Measurements from ENCODE around the gene SPATA16. TPM values are rescaled to one million over a fixed set of nuclear protein-coding genes. Genes with fewer than 3 reads are reported as not detected.

SPATA16 gene
- total and polyA plus RNA-seq, 2 experiments from 2014 or later = not detected

- Histone ChIP-seq H3K27ac (no peak overlapping the region), H2AFZ (no peak overlapping the region), H4K20me1 (ENCODE audit: insufficient read depth, poor library complexity, severe bottlenecking) (no peaks in the 10 kb centered on the region), H3K4me1 (ENCODE audit: insufficient read depth) (no peaks in the 10 kb centered on the region), H3K4me2 (no peak overlapping the region), H3K9me2 (replicated peaks; ENCODE audit: insufficient read depth) (no peaks in the 10 kb centered on the region), H3K27me3 (no peaks in the 10 kb centered on the region), H3K36me3 (replicated peaks; ENCODE audit: insufficient read depth, low read depth) (no peaks in the 10 kb centered on the region), H3K9me3 (ENCODE audit: low read depth) (no peaks in the 10 kb centered on the region), H3K4me3 (no peak overlapping the region), H3K79me2 (no peaks in the 10 kb centered on the region)
- TF ChIP-seq EZH2 (IDR thresholded peaks at IDR 0.05; ENCODE audit: borderline replicate concordance) (no peak), EZH2phosphoT487 (IDR thresholded peaks at IDR 0.05; ENCODE audit: low read depth, severe bottlenecking, unreplicated experiment) (no peak)
- TF ChIP-seq, protein P1, sequence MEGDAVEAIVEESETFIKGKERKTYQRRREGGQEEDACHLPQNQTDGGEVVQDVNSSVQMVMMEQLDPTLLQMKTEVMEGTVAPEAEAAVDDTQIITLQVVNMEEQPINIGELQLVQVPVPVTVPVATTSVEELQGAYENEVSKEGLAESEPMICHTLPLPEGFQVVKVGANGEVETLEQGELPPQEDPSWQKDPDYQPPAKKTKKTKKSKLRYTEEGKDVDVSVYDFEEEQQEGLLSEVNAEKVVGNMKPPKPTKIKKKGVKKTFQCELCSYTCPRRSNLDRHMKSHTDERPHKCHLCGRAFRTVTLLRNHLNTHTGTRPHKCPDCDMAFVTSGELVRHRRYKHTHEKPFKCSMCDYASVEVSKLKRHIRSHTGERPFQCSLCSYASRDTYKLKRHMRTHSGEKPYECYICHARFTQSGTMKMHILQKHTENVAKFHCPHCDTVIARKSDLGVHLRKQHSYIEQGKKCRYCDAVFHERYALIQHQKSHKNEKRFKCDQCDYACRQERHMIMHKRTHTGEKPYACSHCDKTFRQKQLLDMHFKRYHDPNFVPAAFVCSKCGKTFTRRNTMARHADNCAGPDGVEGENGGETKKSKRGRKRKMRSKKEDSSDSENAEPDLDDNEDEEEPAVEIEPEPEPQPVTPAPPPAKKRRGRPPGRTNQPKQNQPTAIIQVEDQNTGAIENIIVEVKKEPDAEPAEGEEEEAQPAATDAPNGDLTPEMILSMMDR (IDR thresholded peaks at IDR 0.05; ENCODE audit: poor library complexity) = no peak
- DNase-seq (ENCODE audit: low spot score) = no peak
Observed at GRCh38 chr3:173006006-173006405, 135.0 kb downstream of the SPATA16 start.

GRCh38 chr3:173004681-173005080 lies 136.4 kb downstream of the SPATA16 start:
- H3K4me3 ChIP-seq = no peak overlapping the region
- H3K79me2 ChIP-seq = no peaks in the 10 kb centered on the region
- no peak for DNase-seq (ENCODE audit: low spot score)
- H3K27me3 ChIP-seq = no peaks in the 10 kb centered on the region
- WGBS (ENCODE audit: low lambda C conversion rate, missing lambda C conversion rate) = 80% methylated on average over 6 of the region's 6 CpGs
- TF ChIP-seq EZH2 (IDR thresholded peaks at IDR 0.05; ENCODE audit: borderline replicate concordance) = no peak
- no peak for TF ChIP-seq EZH2phosphoT487 (IDR thresholded peaks at IDR 0.05; ENCODE audit: low read depth, severe bottlenecking, unreplicated experiment)
- TF ChIP-seq, protein P1 (IDR thresholded peaks at IDR 0.05; ENCODE audit: poor library complexity) = no peak
- no peak overlapping the region for H2AFZ ChIP-seq
- H3K27ac ChIP-seq = no peak overlapping the region
- no peaks in the 10 kb centered on the region for H3K4me1 ChIP-seq (ENCODE audit: insufficient read depth)
- H3K9me3 ChIP-seq (ENCODE audit: low read depth) = no peaks in the 10 kb centered on the region
- no peaks in the 10 kb centered on the region for H4K20me1 ChIP-seq (ENCODE audit: insufficient read depth, poor library complexity, severe bottlenecking)
- H3K9me2 ChIP-seq (replicated peaks; ENCODE audit: insufficient read depth) = no peaks in the 10 kb centered on the region
- no peak overlapping the region for H3K4me2 ChIP-seq
- H3K36me3 ChIP-seq (replicated peaks; ENCODE audit: insufficient read depth, low read depth) = no peaks in the 10 kb centered on the region

DNA sequence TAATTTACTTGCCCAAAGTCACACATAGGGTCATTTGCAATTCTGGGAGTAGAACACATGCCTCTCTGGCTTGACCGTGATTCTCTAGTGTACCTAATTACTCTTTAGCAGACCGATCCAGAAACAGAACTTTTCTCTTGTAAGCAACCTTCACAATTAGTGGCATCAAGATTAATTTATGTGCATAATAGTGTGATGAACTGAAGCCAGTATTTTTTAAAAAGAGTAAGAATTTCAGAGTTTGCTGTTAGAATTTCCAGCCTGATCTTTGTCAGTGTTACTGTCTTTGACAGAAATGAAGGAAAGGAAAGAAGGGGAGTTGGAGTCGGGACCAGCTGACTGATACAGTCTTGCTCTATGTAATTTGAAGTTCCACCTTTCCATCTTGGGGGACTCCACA lies 137.1 kb downstream of the SPATA16 start:
- no peak overlapping the region for H3K4me2 ChIP-seq
- H3K27ac ChIP-seq = no peak overlapping the region
- no peaks in the 10 kb centered on the region for H4K20me1 ChIP-seq (ENCODE audit: insufficient read depth, poor library complexity, severe bottlenecking)
- TF ChIP-seq EZH2 (IDR thresholded peaks at IDR 0.05; ENCODE audit: borderline replicate concordance) = no peak
- TF ChIP-seq, protein P1 (IDR thresholded peaks at IDR 0.05; ENCODE audit: poor library complexity) = no peak
- no peak for TF ChIP-seq EZH2phosphoT487 (IDR thresholded peaks at IDR 0.05; ENCODE audit: low read depth, severe bottlenecking, unreplicated experiment)
- no peak overlapping the region for H3K4me3 ChIP-seq
- no peaks in the 10 kb centered on the region for H3K9me3 ChIP-seq (ENCODE audit: low read depth)
- H3K27me3 ChIP-seq = no peaks in the 10 kb centered on the region
- no peak for DNase-seq (ENCODE audit: low spot score)
- no peaks in the 10 kb centered on the region for H3K36me3 ChIP-seq (replicated peaks; ENCODE audit: insufficient read depth, low read depth)
- H3K9me2 ChIP-seq (replicated peaks; ENCODE audit: insufficient read depth) = no peaks in the 10 kb centered on the region
- H3K4me1 ChIP-seq (ENCODE audit: insufficient read depth) = no peaks in the 10 kb centered on the region
- WGBS (ENCODE audit: low lambda C conversion rate, missing lambda C conversion rate) = 89% methylated on average over 3 of the region's 3 CpGs
- no peak overlapping the region for H2AFZ ChIP-seq
- no peaks in the 10 kb centered on the region for H3K79me2 ChIP-seq

- Histone ChIP-seq H3K36me3 (replicated peaks; ENCODE audit: insufficient read depth, low read depth) (no peaks in the 10 kb centered on the region), H3K27ac (no peak overlapping the region), H2AFZ (no peak overlapping the region), H3K79me2 (no peaks in the 10 kb centered on the region), H3K4me1 (ENCODE audit: insufficient read depth) (no peaks in the 10 kb centered on the region), H3K9me3 (ENCODE audit: low read depth) (no peaks in the 10 kb centered on the region), H3K4me3 (no peak overlapping the region), H3K4me2 (no peak overlapping the region), H3K27me3 (no peaks in the 10 kb centered on the region), H3K9me2 (replicated peaks; ENCODE audit: insufficient read depth) (no peaks in the 10 kb centered on the region), H4K20me1 (ENCODE audit: insufficient read depth, poor library complexity, severe bottlenecking) (no peaks in the 10 kb centered on the region)
- DNase-seq (ENCODE audit: low spot score) = no peak
- 58% methylated on average over 2 of the region's 2 CpGs for WGBS (ENCODE audit: low lambda C conversion rate, missing lambda C conversion rate)
- TF ChIP-seq EZH2phosphoT487 (IDR thresholded peaks at IDR 0.05; ENCODE audit: low read depth, severe bottlenecking, unreplicated experiment) = no peak
- TF ChIP-seq, protein P1 (IDR thresholded peaks at IDR 0.05; ENCODE audit: poor library complexity) = no peak
Observed at GRCh38 chr3:173003471-173003870, 137.6 kb downstream of the SPATA16 start.
